OCI-LY7 (cell line): ENCODE measurements around the gene RTP2. TPM values are rescaled to one million over a fixed set of nuclear protein-coding genes. Genes with fewer than 3 reads are reported as not detected.

Experiments used
- BruUV-seq: library from RNA; stranded (reverse); fragments of 400-500 nt; replicated peaks from 2 replicates; lab custom pipeline; 2021; lab: Mats Ljungman, UMichigan
- CTCF ChIA-PET: fragments of 300-600 bp; sonication (Branson Sonifier 250); formaldehyde crosslinking; loops from one replicate; lab custom pipeline; 2022; ENCODE audit warnings: antibody characterized with exemption; ENCODE audit not compliant: unreplicated experiment; lab: Charles Lee
- POLR2A ChIA-PET: fragments of 300-600 bp; sonication (Branson Sonifier 250); formaldehyde crosslinking; loops from one replicate; lab custom pipeline; 2022; ENCODE audit warnings: antibody characterized with exemption; lab: Charles Lee
- DNase-seq: peaks from one replicate; pipeline ENCODE4 v3.0.0-alpha.2; 2015; ENCODE audit warnings: low spot score
- H2AFZ ChIP-seq: fragments of 200-600 bp; sonication (generic), shearing (Covaris generic); 2 replicates; pipeline ENCODE4 v1.6.1; 2014; ENCODE audit warnings: mild to moderate bottlenecking, antibody characterized with exemption, low read length, moderate library complexity
- H3K27ac ChIP-seq: fragments of 200-600 bp; sonication (generic); 2 replicates; pipeline ENCODE4 v1.5.1; 2014; ENCODE audit warnings: mixed run types, low read depth, mild to moderate bottlenecking, moderate library complexity, low read length, inconsistent platforms; ENCODE audit not compliant: poor library complexity, severe bottlenecking
- H3K36me3 ChIP-seq: fragments of 200-600 bp; sonication (generic); 2 replicates; pipeline ENCODE4 v1.6.1; 2014; ENCODE audit warnings: mild to moderate bottlenecking, antibody characterized with exemption, low read length, moderate library complexity, mixed read lengths; ENCODE audit not compliant: insufficient read depth
- H3K4me1 ChIP-seq: fragments of 200-600 bp; sonication (generic); 2 replicates; pipeline ENCODE4 v1.5.1; 2014; ENCODE audit warnings: mild to moderate bottlenecking, low read length; ENCODE audit not compliant: insufficient read depth, poor library complexity, severe bottlenecking
- H3K4me2 ChIP-seq: fragments of 200-600 bp; sonication (generic); 2 replicates; pipeline ENCODE4 v1.6.1; 2014; ENCODE audit warnings: mild to moderate bottlenecking, low read length
- H3K4me3 ChIP-seq: fragments of 200-600 bp; sonication (generic); 2 replicates; pipeline ENCODE4 v1.5.1; 2014; ENCODE audit warnings: mild to moderate bottlenecking, low read depth, low read length; ENCODE audit not compliant: poor library complexity, severe bottlenecking
- H3K79me2 ChIP-seq: fragments of 200-600 bp; sonication (generic); 2 replicates; pipeline ENCODE4 v1.6.1; 2016; ENCODE audit warnings: low read depth, mild to moderate bottlenecking, low read length, moderate library complexity, mixed read lengths; ENCODE audit not compliant: insufficient read depth
- H3K9me2 ChIP-seq: fragments of 200-600 bp; sonication (generic); 2 replicates; pipeline ENCODE4 v1.6.1; 2016; ENCODE audit warnings: mild to moderate bottlenecking, low read length, mixed read lengths; ENCODE audit not compliant: insufficient read depth
- H3K9me3 ChIP-seq: fragments of 200-600 bp; sonication (generic); 2 replicates; pipeline ENCODE4 v1.6.1; 2014; ENCODE audit warnings: mild to moderate bottlenecking, mixed run types, low read length, mixed read lengths
- H4K20me1 ChIP-seq: fragments of 200-600 bp; sonication (generic); 2 replicates; pipeline ENCODE4 v1.6.1; 2014; ENCODE audit warnings: mild to moderate bottlenecking, antibody characterized with exemption, low read length, moderate library complexity, mixed read lengths; ENCODE audit not compliant: insufficient read depth
- CTCF ChIP-seq: fragments of 200-600 bp; sonication (generic); conservative IDR thresholded peaks from 2 replicates; pipeline ENCODE4 v1.5.1; 2014; ENCODE audit warnings: mild to moderate bottlenecking, antibody characterized with exemption, low read length, moderate library complexity, mixed read lengths
- EZH2phosphoT487 ChIP-seq: fragments of 200-600 bp; sonication (generic); IDR thresholded peaks from 2 replicates; pipeline ENCODE4 v1.6.1; 2018; ENCODE audit warnings: low read depth, borderline replicate concordance, mild to moderate bottlenecking, mixed run types, antibody characterized with exemption, low read length, moderate library complexity, mixed read lengths
- intact Hi-C: fragments of 100-400 bp; cut with micrococcal nuclease; formaldehyde crosslinking; loops from one replicate; pipeline ENCODE4 v1.10.0; 2022; ENCODE audit not compliant: unreplicated experiment
- total RNA-seq, 2 experiments: library from RNA; depleted of rRNA in 1 of 2; stranded (reverse); fragments of >200 nt in 1 of 2; shearing (Covaris generic) in 1 of 2; gene quantifications; 2 replicates each; pipeline ENCODE4 v1.2.3, GENCODE V29; 2014 to 2022

The RTP2 gene
- total RNA-seq, 2 experiments from 2014 or later: not detected

GRCh38 chr3:187698499-187699399 is 3.6 kb downstream of the RTP2 start:
- Histone ChIP-seq H3K9me2 (no peaks in the 10 kb centered on the region), H3K79me2 (no peaks in the 10 kb centered on the region), H3K4me2 (no peak overlapping the region), H3K4me1 (no peaks in the 10 kb centered on the region), H3K4me3 (no peak overlapping the region), H3K36me3 (no peaks in the 10 kb centered on the region), H4K20me1 (no peaks in the 10 kb centered on the region), H3K27ac (no peak overlapping the region), H3K9me3 (no peaks in the 10 kb centered on the region), H2AFZ (no peak overlapping the region)
- BruUV-seq: no TSS peak
- no peak for DNase-seq
- POLR2A ChIA-PET: no interaction called here
- TF ChIP-seq EZH2phosphoT487 (no peak), CTCF (no peak)
- intact Hi-C loops: no loop called here
- CTCF ChIA-PET: no interaction called here

- Histone ChIP-seq H3K4me2 (no peak overlapping the region), H3K9me2 (no peaks in the 10 kb centered on the region), H3K79me2 (no peaks in the 10 kb centered on the region), H3K36me3 (no peaks in the 10 kb centered on the region), H3K4me3 (no peak overlapping the region), H3K9me3 (no peaks in the 10 kb centered on the region), H3K27ac (no peak overlapping the region), H3K4me1 (no peaks in the 10 kb centered on the region), H2AFZ (no peak overlapping the region), H4K20me1 (no peaks in the 10 kb centered on the region)
- intact Hi-C loops: no loop called here
- POLR2A ChIA-PET: interaction anchor here (0.5 kb wide), 1 partner anchor 14 kb away, joined by 7 read pairs; no protein-coding TSS in a partner anchor
- TF ChIP-seq EZH2phosphoT487: no peak
- CTCF ChIA-PET: no interaction called here
- no peak for DNase-seq
- BruUV-seq: no TSS peak
Observed at GRCh38 chr3:187696021-187696420, 6.3 kb downstream of the RTP2 start.

- POLR2A ChIA-PET: interaction anchor here (0.5 kb wide), 1 partner anchor 14 kb away, joined by 7 read pairs; no protein-coding TSS in a partner anchor
- H3K4me1 ChIP-seq: no peaks in the 10 kb centered on the region
- TF ChIP-seq CTCF (no peak), EZH2phosphoT487 (no peak)
- no peaks in the 10 kb centered on the region for H3K79me2 ChIP-seq
- H3K36me3 ChIP-seq: no peaks in the 10 kb centered on the region
- H3K9me2 ChIP-seq: no peaks in the 10 kb centered on the region
- H3K4me2 ChIP-seq: no peak overlapping the region
- no peak overlapping the region for H3K4me3 ChIP-seq
- no peaks in the 10 kb centered on the region for H4K20me1 ChIP-seq
- intact Hi-C loops: no loop called here
- DNase-seq: no peak
- H3K9me3 ChIP-seq: no peaks in the 10 kb centered on the region
- H2AFZ ChIP-seq: no peak overlapping the region
- BruUV-seq: no TSS peak
- CTCF ChIA-PET: no interaction called here
- H3K27ac ChIP-seq: no peak overlapping the region
Observed at GRCh38 chr3:187695449-187695848, 6.9 kb downstream of the RTP2 start.
